ENCODE results near the gene S100A12.

S100A12 gene

GRCh38 chr1:153364766-153365666, 10.4 kb downstream of the S100A12 start:
- no peak for FAIRE-seq

- FAIRE-seq = no peak
These were observed 11.3 kb downstream of the S100A12 start for GRCh38 chr1:153364156-153364555.

- no peak for FAIRE-seq
These were observed 11.8 kb downstream of the S100A12 start for GRCh38 chr1:153363641-153364040.

- no peak for FAIRE-seq
These were observed 13.1 kb downstream of the S100A12 start for GRCh38 chr1:153362187-153362775.

GRCh38 chr1:153361480-153362109, 13.8 kb downstream of the S100A12 start:
- FAIRE-seq = no peak

- no peak for FAIRE-seq
These were observed 14.6 kb downstream of the S100A12 start for GRCh38 chr1:153360592-153361479.

GRCh38 chr1:153360190-153360589, 15.2 kb downstream of the S100A12 start:
- no peak for FAIRE-seq

- no peak for FAIRE-seq
These were observed 16.2 kb downstream of the S100A12 start for GRCh38 chr1:153359241-153359640.

GRCh38 chr1:153358691-153358975, 16.8 kb downstream of the S100A12 start:
- FAIRE-seq = no peak

GRCh38 chr1:153357853-153358690, 17.3 kb downstream of the S100A12 start, which contains the start of gene S100A9:
S100A9 (plus strand) TSS chr1:153357854; CDS start chr1:153358284, 430 bp downstream.
- no peak for FAIRE-seq

GRCh38 chr1:153357076-153357852, 18.2 kb downstream of the S100A12 start:
- no peak for FAIRE-seq

GRCh38 chr1:153356392-153357075, 18.9 kb downstream of the S100A12 start:
- no peak for FAIRE-seq

- FAIRE-seq = no peak
These were observed 19.9 kb downstream of the S100A12 start for GRCh38 chr1:153355445-153356071.

GRCh38 chr1:153354515-153355193, 20.8 kb downstream of the S100A12 start:
- no peak for FAIRE-seq

- FAIRE-seq = no peak
These were observed 22.0 kb downstream of the S100A12 start for GRCh38 chr1:153353226-153353947.

GRCh38 chr1:153352523-153352922, 22.9 kb downstream of the S100A12 start:
- FAIRE-seq = no peak

- no peak for FAIRE-seq
These were observed 25.0 kb downstream of the S100A12 start for GRCh38 chr1:153350321-153350957.
